OCI-LY3 (cell line): Measurements from ENCODE around the gene APOL3.
"Not testable (repeated sequence)": the region's sequence is repeated elsewhere in the genome, so short reads cannot be mapped to it uniquely, and the experiment has no call there.

Experiments
- H2AFZ ChIP-seq: fragments of 200-600, 300-600 bp; shearing (Covaris generic); 2 replicates; pipeline ENCODE4 v1.6.0; 2014; ENCODE audit warnings: antibody characterized with exemption, low read depth, low read length
- H3K27ac ChIP-seq: fragments of 200-600, 300-600 bp; sonication (generic); 2 replicates; pipeline ENCODE4 v1.5.1; 2014; ENCODE audit warnings: mild to moderate bottlenecking, low read length, moderate library complexity, mixed read lengths
- H3K27me3 ChIP-seq: fragments of 200-600, 300-600 bp; sonication (generic); 2 replicates; pipeline ENCODE4 v1.6.1; 2014; ENCODE audit warnings: low read depth, low read length, mixed read lengths
- H3K36me3 ChIP-seq: fragments of 200-600, 300-600 bp; sonication (generic); replicated peaks from 2 replicates; pipeline ENCODE3; 2014; ENCODE audit warnings: low read depth, low read length, mixed read lengths
- H3K4me1 ChIP-seq: fragments of 300-600, 200-600 bp; sonication (generic); 2 replicates; pipeline ENCODE4 v1.6.1; 2014; ENCODE audit warnings: low read length, mixed read lengths
- H3K4me2 ChIP-seq: fragments of 200-600, 300-600 bp; sonication (generic); 2 replicates; pipeline ENCODE4 v1.6.1; 2014; ENCODE audit warnings: low read length, mixed read lengths
- H3K4me3 ChIP-seq: fragments of 300-600, 200-600 bp; sonication (generic); 2 replicates; pipeline ENCODE4 v1.5.1; 2014; ENCODE audit warnings: antibody characterized with exemption, mild to moderate bottlenecking, low read length, moderate library complexity
- H3K79me2 ChIP-seq: fragments of 300-600, 200-600 bp; shearing (Covaris generic); 2 replicates; pipeline ENCODE4 v1.6.1; 2014; ENCODE audit warnings: mild to moderate bottlenecking, low read length, mixed read lengths
- H3K9ac ChIP-seq: fragments of 300-600, 200-600 bp; shearing (Covaris generic); 2 replicates; pipeline ENCODE4 v1.6.0; 2014; ENCODE audit warnings: mild to moderate bottlenecking, low read length, moderate library complexity
- H3K9me3 ChIP-seq: fragments of 200-600, 300-600 bp; shearing (Covaris generic); 2 replicates; pipeline ENCODE4 v1.6.1; 2014; ENCODE audit warnings: low read length, mixed read lengths; ENCODE audit not compliant: insufficient read depth
- H4K20me1 ChIP-seq: fragments of 200-600, 300-600 bp; sonication (generic); 2 replicates; pipeline ENCODE4 v1.6.1; 2016; ENCODE audit warnings: low read length, mixed read lengths; ENCODE audit not compliant: insufficient read depth
- CTCF ChIP-seq: fragments of 200-600, 300-600 bp; sonication (generic); IDR thresholded peaks from 2 replicates; pipeline ENCODE4 v1.5.1; 2014; ENCODE audit warnings: antibody characterized with exemption, low read length, low read depth
- EZH2phosphoT487 ChIP-seq: fragments of 200-600 bp; shearing (Covaris generic); IDR thresholded peaks from 2 replicates; pipeline ENCODE4 v1.6.1; 2018; ENCODE audit warnings: antibody characterized with exemption, mixed run types, low read depth

The APOL3 gene

GRCh38 chr22:36165141-36165540 lies 4.6 kb upstream of the APOL3 start:
- Histone ChIP-seq H3K4me2 (peak overlapping the region; percentile 50), H3K9ac (no peak overlapping the region), H2AFZ (no peak overlapping the region), H3K27me3 (no peaks in the 10 kb centered on the region; the same call in 1 of the 2 replicates), H4K20me1 (no peaks in the 10 kb centered on the region), H3K27ac (no peak overlapping the region), H3K9me3 (peaks cover 8% of the 10 kb centered on the region; the same call in 1 of the 2 replicates), H3K79me2 (no peaks in the 10 kb centered on the region), H3K36me3 (no peaks in the 10 kb centered on the region), H3K4me3 (peak overlapping the region; percentile 13; the same call in 1 of the 2 replicates), H3K4me1 (peaks cover 52% of the 10 kb centered on the region)
- no peak for TF ChIP-seq EZH2phosphoT487
- TF ChIP-seq CTCF: no peak

GRCh38 chr22:36164621-36165020 lies 4.1 kb upstream of the APOL3 start:
- no peak for TF ChIP-seq EZH2phosphoT487
- no peak for TF ChIP-seq CTCF
- H3K9ac ChIP-seq: no peak overlapping the region
- no peaks in the 10 kb centered on the region for H3K79me2 ChIP-seq
- no peaks in the 10 kb centered on the region; the same call in 1 of the 2 replicates for H3K27me3 ChIP-seq
- H3K4me2 ChIP-seq: peak overlapping the region; percentile 50
- H3K4me1 ChIP-seq: peaks cover 58% of the 10 kb centered on the region
- no peak overlapping the region for H3K27ac ChIP-seq
- peak overlapping the region; percentile 13 for H3K4me3 ChIP-seq
- H4K20me1 ChIP-seq: no peaks in the 10 kb centered on the region
- no peak overlapping the region for H2AFZ ChIP-seq
- no peaks in the 10 kb centered on the region for H3K36me3 ChIP-seq
- H3K9me3 ChIP-seq: peaks cover 8% of the 10 kb centered on the region; the same call in 1 of the 2 replicates

- peak overlapping the region; percentile 46; the same call in 1 of the 2 replicates for H3K9ac ChIP-seq
- peaks cover 64% of the 10 kb centered on the region for H3K4me1 ChIP-seq
- TF ChIP-seq CTCF (no peak), EZH2phosphoT487 (no peak)
- peak overlapping the region; percentile 69; the same call in 1 of the 2 replicates for H3K4me3 ChIP-seq
- H2AFZ ChIP-seq: 0 out of 2 replicates have a peak overlapping the region, but pooled peaks have one; percentile 44
- peak overlapping the region; percentile 98 for H3K4me2 ChIP-seq
- H3K27me3 ChIP-seq: no peaks in the 10 kb centered on the region
- H4K20me1 ChIP-seq: no peaks in the 10 kb centered on the region
- no peak overlapping the region for H3K27ac ChIP-seq
- no peaks in the 10 kb centered on the region for H3K79me2 ChIP-seq
- peaks cover 6% of the 10 kb centered on the region; the same call in 1 of the 2 replicates for H3K9me3 ChIP-seq
- no peaks in the 10 kb centered on the region for H3K36me3 ChIP-seq
These were observed 2.9 kb upstream of the APOL3 start for GRCh38 chr22:36163497-36163896.

GRCh38 chr22:36162127-36163034 lies 1.8 kb upstream of the APOL3 start:
- Histone ChIP-seq H2AFZ (peak overlapping the region; percentile 44; the same call in 1 of the 2 replicates), H3K27ac (peak overlapping the region; percentile 80)

GRCh38 chr22:36161793-36162126 lies 1.2 kb upstream of the APOL3 start:
- Histone ChIP-seq H3K4me2 (peak overlapping the region; percentile 98), H3K27ac (peak overlapping the region; percentile 80), H3K9ac (peak overlapping the region; percentile 46; the same call in 1 of the 2 replicates), H3K4me1 (peaks cover 64% of the 10 kb centered on the region), H3K4me3 (peak overlapping the region; percentile 69)
- not testable (repeated sequence) for H4K20me1 ChIP-seq, H3K36me3 ChIP-seq, H3K9me3 ChIP-seq, H3K27me3 ChIP-seq, H3K79me2 ChIP-seq, H2AFZ ChIP-seq

More at GRCh38 chr22:36162127-36163034, 1.8 kb upstream of the APOL3 start:
- Histone ChIP-seq H4K20me1 (no peaks in the 10 kb centered on the region), H3K9ac (peak overlapping the region; percentile 46), H3K9me3 (no peaks in the 10 kb centered on the region), H3K36me3 (no peaks in the 10 kb centered on the region), H3K4me3 (peak overlapping the region; percentile 69), H3K27me3 (no peaks in the 10 kb centered on the region), H3K4me2 (peak overlapping the region; percentile 98), H3K4me1 (peaks cover 64% of the 10 kb centered on the region), H3K79me2 (no peaks in the 10 kb centered on the region)
- TF ChIP-seq CTCF (no peak), EZH2phosphoT487 (no peak)
